GM12864 (cell line): Measurements from ENCODE around the gene ZNF785.
"Not testable (repeated sequence)": the region's sequence is repeated elsewhere in the genome, so short reads cannot be mapped to it uniquely, and the experiment has no call there.

Experiments
- DNase-seq: peaks from one replicate; pipeline ENCODE4 v3.0.0-alpha.2; 2011; ENCODE audit warnings: low read depth
- H3K4me3 ChIP-seq: 2 replicates; pipeline ENCODE4 v1.5.1; 2011; ENCODE audit warnings: mild to moderate bottlenecking, low read depth, low read length, control low read depth
- TF ChIP-seq, protein P1 (sequence below): IDR thresholded peaks from 2 replicates; pipeline ENCODE4 v1.5.1; 2011; ENCODE audit warnings: low read depth, mild to moderate bottlenecking, moderate library complexity, low read length, control low read depth, inconsistent platforms; ENCODE audit errors: missing control alignments

ZNF785 gene

DNA sequence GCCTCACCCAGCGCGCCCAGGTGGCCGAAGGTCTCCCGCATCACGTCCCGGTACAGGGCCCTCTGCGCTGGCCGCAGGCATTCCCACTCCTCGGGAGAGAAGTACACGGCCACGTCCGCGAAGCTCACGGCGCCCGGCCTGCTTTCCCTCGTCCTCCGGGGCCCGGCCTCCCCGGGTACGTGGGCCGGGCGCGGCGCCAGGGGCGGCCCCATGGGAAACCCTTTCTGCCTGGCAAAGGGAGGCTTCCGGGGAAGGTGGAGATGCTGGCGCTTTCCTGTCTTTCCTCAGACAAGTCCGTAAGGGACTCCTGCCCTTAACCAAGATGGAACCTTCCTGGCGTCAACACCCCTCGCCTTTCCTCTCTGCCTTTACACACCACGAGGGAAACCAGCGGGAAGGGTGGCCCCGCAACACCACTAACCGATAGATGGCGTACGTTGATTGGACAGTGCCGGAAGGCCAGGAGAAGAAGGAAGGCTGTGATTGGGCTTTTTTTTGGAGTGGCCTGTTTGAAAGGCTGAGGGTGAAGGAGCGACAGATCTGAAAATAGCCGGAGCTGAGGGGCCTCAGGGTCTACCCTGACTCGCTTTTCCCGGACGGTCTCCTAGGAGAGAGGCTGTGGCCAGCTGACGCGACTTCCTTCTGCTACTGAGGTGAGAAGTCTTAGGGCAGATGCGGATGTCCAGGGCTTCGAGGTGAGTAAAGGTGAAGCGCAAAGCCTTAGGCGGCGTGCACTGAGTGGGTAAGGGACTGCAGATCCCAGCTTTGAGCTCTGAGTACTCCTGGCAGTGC is at the start of gene ZNF785:
ZNF785 (minus strand) TSS at position 298 of the 792 bp plus-strand sequence; CDS start at position 212, 86 bp downstream.
- DNase-seq: peak; percentile 94
- TF ChIP-seq, protein P1, sequence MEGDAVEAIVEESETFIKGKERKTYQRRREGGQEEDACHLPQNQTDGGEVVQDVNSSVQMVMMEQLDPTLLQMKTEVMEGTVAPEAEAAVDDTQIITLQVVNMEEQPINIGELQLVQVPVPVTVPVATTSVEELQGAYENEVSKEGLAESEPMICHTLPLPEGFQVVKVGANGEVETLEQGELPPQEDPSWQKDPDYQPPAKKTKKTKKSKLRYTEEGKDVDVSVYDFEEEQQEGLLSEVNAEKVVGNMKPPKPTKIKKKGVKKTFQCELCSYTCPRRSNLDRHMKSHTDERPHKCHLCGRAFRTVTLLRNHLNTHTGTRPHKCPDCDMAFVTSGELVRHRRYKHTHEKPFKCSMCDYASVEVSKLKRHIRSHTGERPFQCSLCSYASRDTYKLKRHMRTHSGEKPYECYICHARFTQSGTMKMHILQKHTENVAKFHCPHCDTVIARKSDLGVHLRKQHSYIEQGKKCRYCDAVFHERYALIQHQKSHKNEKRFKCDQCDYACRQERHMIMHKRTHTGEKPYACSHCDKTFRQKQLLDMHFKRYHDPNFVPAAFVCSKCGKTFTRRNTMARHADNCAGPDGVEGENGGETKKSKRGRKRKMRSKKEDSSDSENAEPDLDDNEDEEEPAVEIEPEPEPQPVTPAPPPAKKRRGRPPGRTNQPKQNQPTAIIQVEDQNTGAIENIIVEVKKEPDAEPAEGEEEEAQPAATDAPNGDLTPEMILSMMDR: no peak
- H3K4me3 ChIP-seq: peak within 1 kb of the TSS; percentile 62

DNA sequence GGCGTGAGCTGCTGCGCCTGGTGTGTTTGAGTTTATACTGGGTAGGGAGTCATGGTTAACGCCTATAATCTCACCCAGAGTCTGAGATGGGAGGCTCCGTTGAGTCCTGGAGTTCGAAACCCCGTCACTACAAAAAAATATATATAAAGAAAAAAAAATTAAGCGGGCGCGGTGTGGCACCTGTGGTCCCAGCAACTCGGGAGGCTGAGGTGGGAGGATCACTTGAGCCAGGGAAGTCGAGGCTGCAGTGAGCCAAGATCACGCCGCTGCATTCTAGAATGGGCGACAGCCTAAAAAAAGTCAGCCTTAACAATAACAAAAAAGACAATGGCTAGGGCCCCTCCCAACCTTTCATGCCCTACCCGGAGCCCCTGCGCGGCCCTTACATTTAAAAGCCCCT is 48.0 kb upstream of the ZNF785 start:
- peak overlapping the region; percentile 70 for H3K4me3 ChIP-seq
- TF ChIP-seq, protein P1: no peak
- no peak for DNase-seq

DNA sequence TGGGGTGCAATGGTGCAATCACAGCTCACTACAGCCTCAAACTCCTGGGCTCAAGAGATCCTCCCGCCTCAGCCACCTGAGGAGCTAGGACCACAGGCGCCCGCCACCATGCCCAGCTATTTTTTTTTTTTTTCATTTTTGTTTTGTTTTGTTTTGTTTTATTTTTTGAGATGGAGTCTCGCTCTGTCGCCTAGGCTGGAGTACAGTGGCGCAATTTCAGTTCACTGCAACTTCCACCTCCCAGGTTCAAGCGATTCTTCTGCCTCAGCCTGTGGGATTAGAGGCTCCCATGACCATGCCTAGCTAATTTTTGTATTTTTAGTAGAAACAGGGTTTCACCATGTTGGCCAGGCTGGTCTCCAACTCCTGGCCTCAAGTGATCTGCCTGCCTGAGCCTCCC is 47.0 kb upstream of the ZNF785 start:
- DNase-seq, H3K4me3 ChIP-seq: not testable (repeated sequence)

DNA sequence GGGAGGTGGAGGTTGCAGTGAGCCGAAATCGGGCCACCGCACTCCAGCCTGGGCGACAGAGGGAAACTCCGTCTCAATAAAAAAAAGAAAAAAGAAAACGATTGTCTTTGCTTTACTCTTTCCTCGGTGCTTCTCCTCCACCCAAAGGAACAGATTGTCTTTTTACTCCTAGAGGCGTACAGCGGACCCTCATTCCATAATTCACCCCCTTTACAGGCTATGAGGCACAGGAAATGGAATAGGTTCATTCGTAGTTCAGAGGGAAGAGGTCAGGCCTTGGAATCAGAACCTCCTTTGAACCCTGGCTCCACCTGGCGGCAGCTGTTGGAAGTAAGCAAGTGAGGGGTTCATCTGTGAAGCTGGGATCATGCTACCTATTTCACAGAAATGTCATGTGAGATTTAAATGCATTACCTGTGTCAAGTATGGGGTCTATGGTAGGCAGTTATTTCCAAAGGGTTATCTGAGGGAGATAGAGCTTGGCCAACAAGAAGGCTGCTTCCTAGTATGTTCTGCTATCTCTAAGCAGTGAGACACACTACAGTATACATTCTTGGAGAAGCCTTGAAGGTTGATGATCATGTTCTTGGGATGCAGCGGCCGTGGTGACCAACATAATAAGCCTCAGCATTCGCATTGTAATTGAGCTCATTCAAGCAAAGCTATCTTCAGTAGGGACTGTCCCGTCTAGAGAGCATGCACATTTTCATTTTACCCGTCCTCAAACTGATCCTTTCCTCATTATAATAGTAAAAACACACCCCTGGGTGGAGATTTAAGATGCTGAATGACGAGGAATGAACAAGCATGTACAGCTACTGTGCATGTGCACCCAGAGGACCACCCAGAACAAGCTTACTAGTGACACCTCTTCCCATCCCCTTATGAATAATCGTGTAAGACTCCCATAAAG is 43.4 kb upstream of the ZNF785 start:
- peak overlapping the region; percentile 57 for H3K4me3 ChIP-seq
- TF ChIP-seq, protein P1: peak; percentile 95
- peak; percentile 56 for DNase-seq

DNA sequence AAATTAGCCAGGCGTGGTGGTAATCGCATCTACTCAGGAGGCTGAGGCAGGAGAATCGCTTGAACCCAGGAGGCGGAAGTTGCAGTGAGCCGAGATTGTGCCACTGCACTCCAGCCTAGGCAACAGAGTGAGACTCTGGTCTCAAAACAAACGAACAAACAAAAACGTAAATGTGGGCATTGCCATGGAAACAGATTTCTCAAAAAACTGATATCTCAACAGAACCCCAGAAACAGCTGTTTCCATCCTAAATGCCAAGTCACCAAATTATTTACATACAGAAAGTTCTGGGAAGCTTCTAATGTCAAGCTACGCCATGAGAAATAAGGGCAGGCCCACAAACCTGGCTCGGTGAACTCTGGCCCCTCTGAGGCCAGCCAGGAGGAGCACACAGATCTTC is 40.7 kb upstream of the ZNF785 start:
- no peak for DNase-seq
- TF ChIP-seq, protein P1: no peak
- H3K4me3 ChIP-seq: no peak overlapping the region

DNA sequence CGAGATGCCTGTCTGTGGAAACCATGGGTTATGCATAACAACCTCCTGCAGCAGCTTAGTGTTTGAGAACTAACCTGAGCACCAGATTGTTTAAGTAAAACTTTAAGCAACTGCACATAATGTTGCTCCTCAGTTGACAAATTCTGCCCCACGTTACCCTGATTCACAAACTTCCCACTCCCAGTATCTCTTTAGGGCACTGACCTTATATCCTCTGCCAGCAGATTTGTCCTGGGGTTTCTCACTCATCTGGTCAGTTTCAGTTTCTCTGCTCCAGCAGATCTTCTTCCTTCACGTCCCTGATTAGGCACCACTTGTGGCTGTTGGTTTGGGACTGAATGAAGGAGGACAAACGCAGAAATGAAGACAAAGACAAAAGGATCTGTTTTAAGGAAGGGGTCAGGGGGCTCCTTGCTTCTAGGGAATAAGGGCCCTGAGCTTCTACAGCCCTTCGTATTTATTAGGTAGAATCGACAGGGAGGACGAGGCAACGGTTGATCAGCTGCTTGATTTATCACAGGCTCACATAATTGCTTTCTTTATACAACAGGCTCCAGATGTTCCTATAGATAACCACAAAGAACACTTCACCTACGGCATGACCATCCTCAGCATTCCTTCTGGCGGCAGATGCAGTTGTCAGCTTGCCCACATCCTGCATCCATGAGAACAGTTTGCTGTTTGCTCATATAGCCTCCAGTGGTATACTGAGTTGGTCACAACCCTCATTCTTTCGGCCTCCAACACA is 38.2 kb upstream of the ZNF785 start:
- TF ChIP-seq, protein P1: no peak
- DNase-seq: no peak
- no peak overlapping the region for H3K4me3 ChIP-seq
